Activated CD4-positive, alpha-beta memory T cell treated with anti-CD3 and anti-CD28 coated beads, Interleukin-2, amount 10 ng/mL, durations not matched to agents 7 days and 5 days (primary cell): ENCODE results near the gene NR2C2. TPM values are rescaled to one million over a fixed set of nuclear protein-coding genes. Genes with fewer than 3 reads are reported as not detected.
"Not testable (repeated sequence)": the region's sequence is repeated elsewhere in the genome, so short reads cannot be mapped to it uniquely, and the experiment has no call there.

Experiments used
- CTCF ChIA-PET: fragments of 350-600 bp; sonication (Branson Sonifier 250); formaldehyde crosslinking; loops from one replicate; lab custom pipeline; 2021; ENCODE audit warnings: antibody characterized with exemption, inconsistent platforms; lab: Charles Lee
- POLR2A ChIA-PET: fragments of 350-600 bp; sonication (Branson Sonifier 250); formaldehyde crosslinking; loops from one replicate; lab custom pipeline; 2021; ENCODE audit warnings: antibody characterized with exemption; lab: Charles Lee
- DNase-seq: peaks from one replicate; pipeline ENCODE4 v3.0.0-alpha.2; 2020
- H3K27ac Mint-ChIP-seq: one replicate; pipeline ENCODE4 v1.8.0; 2021; ENCODE audit warnings: mild to moderate bottlenecking, mixed read lengths
- H3K27me3 Mint-ChIP-seq: one replicate; pipeline ENCODE4 v1.8.0; 2021; ENCODE audit warnings: mixed read lengths
- H3K36me3 Mint-ChIP-seq: one replicate; pipeline ENCODE4 v1.8.0; 2021; ENCODE audit warnings: low read depth, mixed read lengths
- H3K4me1 Mint-ChIP-seq: one replicate; pipeline ENCODE4 v1.8.0; 2021; ENCODE audit warnings: mixed read lengths
- H3K4me3 Mint-ChIP-seq: one replicate; pipeline ENCODE4 v1.8.0; 2021; ENCODE audit warnings: mild to moderate bottlenecking, mixed read lengths
- H3K9me3 Mint-ChIP-seq: one replicate; pipeline ENCODE4 v1.8.0; 2021; ENCODE audit warnings: mixed read lengths
- total RNA-seq, 2 experiments: library from RNA; stranded (reverse); gene quantifications; one replicate each; pipeline ENCODE4 v1.2.3, GENCODE V29; 2021

Gene NR2C2
- total RNA-seq, 2 experiments from 2014 or later, result 63.9 to 65.8 TPM

DNA sequence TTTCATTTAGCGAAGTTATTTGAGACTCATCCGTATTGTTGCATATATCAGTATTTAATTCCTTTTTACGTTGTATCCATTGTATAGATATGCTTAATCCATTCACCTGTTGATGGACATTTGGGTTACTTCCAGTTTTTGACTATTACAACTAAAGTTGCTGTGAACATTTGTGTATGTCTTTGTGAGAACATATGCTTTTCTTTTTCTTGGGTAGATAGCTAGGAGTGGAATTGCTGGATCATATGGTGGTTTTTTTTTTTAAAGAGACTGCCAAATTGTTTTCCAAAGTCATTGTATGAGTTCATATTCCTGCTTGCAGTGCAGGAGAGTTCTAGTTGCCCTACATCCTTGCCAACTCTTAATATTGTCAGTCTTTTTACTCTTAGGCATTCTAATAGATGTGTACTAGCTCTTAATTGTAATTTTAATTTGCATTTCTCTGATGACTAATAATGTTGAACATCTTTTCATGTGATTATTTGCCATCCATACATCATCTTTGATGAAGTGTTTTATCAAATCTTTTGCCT is 37.3 kb downstream of the NR2C2 start:
- DNase-seq, result no peak
- H3K27me3 Mint-ChIP-seq, result no peaks in the 10 kb centered on the region
- no peak overlapping the region for H3K27ac Mint-ChIP-seq
- H3K4me3 Mint-ChIP-seq, result no peak overlapping the region
- peaks cover 3% of the 10 kb centered on the region for H3K9me3 Mint-ChIP-seq
- H3K4me1 Mint-ChIP-seq, result peaks cover 14% of the 10 kb centered on the region
- ChIA-PET POLR2A (no interaction called here), CTCF (interaction anchor here (1.0 to 1.3 kb wide), 2 partner anchors 51 to 60 kb away, joined by 3 read pairs; no protein-coding TSS in a partner anchor)
- peaks cover 12% of the 10 kb centered on the region for H3K36me3 Mint-ChIP-seq

DNA sequence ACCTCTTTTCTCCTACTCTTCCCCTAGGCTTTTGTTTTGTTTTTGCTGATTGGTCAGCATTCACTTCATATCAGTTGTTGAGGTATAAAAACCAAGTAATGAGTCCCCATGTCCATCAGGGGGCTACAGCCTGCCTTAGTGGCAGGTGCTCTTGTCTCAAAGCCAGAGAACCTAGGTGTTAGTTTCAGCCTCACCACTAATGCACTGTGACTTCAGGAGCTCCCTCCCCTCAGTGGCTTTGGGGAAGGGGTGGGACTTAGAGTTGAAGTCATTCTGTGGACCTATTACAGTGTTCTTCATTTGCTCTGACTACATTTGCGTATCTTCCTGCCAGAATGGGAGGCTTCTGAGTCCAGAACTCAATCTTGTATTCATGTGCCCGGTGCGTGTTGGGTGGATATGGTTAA is 41.6 kb downstream of the NR2C2 start:
- peak; percentile 28 for DNase-seq
- Mint-ChIP-seq H3K27ac (no peak overlapping the region), H3K36me3 (peaks cover 8% of the 10 kb centered on the region), H3K9me3 (peaks cover 3% of the 10 kb centered on the region), H3K4me1 (peaks cover 14% of the 10 kb centered on the region), H3K27me3 (no peaks in the 10 kb centered on the region), H3K4me3 (no peak overlapping the region)
- POLR2A ChIA-PET, result interaction anchor here (0.5 kb wide), 1 partner anchor 51 kb away, joined by 3 read pairs; no protein-coding TSS in a partner anchor
- CTCF ChIA-PET, result interaction anchor here (1.0 kb wide), 1 partner anchor 23 kb away, joined by 3 read pairs; no protein-coding TSS in a partner anchor

DNA sequence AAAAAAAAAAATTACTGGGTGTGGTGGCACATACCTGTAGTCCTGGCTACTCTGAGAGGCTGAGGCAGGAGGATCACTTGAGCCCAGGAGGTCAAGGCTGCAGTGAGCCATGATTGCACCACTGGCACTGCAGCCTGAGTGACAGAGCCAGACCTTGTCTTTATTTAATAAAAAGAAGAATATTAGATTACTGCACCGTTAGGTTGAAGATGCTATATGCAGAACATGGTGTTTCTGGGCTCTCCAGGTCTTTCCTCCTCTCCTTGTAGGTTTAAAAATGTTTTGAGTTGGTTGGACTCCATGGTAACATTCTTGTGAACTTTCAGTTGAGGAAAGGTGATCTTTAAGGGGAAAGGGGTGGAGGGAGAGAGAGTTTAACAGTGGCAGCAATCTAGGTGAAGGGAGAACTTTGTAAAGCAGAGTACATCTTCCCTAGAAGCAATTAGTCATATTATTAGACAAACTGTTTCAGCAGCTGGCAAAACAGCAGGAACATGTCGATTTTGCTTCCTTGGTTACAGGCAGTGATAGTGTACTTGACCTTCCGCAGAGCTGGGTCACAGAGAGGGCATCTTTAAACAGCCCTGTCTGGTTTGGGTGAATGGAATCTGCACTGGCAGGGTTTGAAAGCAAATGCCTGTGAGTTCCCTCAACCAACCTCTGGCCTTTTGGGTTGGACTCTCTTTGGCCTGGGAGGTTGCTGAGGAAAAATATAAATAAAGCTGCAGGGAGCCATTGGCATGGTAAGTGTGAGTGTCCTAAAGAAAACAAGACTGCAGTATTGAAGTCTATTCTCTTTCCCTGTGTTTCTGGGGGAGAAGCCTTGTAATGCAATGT is 42.8 kb downstream of the NR2C2 start:
- Mint-ChIP-seq H3K4me3 (no peak overlapping the region), H3K36me3 (no peaks in the 10 kb centered on the region), H3K9me3 (no peaks in the 10 kb centered on the region), H3K4me1 (peaks cover 14% of the 10 kb centered on the region), H3K27ac (no peak overlapping the region), H3K27me3 (no peaks in the 10 kb centered on the region)
- DNase-seq, result no peak
- CTCF ChIA-PET, result no interaction called here
- POLR2A ChIA-PET, result no interaction called here

DNA sequence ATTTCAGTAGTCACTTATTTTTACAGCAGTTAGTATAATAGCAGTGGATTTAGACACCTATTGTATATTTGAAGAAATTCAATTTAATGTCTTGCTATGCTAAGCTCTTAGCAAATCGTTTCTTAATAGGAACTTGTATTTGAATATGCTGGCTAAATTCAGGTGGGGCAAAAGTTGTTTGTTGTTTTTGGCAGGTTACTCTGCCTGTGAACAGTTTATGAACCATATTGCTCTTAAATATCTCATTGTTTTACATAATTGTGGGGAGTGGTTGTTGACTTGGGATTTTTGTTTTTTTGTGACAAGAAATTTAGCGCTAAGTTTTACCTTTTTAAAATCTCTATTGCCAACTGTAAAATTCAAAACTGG is 43.4 kb downstream of the NR2C2 start:
- CTCF ChIA-PET, result no interaction called here

DNA sequence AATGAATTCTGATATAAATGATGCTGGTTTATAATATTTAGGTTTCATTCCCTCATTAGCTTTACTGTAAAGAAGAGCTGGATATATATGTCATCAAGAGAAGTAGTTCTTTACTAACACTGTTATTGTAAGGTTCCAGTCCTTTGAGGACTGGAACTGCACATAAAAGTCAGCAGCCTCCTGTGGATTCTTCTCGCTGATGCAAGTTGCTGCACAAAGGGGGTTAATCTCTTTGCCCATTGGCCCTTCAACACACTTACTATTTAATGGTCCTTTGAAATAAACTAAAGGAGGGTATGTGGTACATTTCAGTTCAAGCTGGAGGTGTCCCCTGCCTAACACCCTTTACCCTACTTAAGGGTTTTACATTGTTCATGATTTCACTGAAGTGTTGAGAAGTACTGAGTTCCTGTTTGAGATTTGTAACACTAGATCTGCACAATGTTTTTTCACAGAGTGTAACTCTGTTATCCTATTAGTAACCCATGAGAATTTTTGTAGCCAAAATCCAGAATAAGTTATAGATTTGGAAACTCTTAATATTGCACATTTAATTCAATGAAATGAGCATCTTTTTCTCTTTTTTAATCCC is 43.9 kb downstream of the NR2C2 start:
- ChIA-PET CTCF (interaction anchor here (0.7 kb wide), 1 partner anchor 99 kb away, joined by 3 read pairs; no protein-coding TSS in a partner anchor), POLR2A (no interaction called here)
- H3K27ac Mint-ChIP-seq, result no peak overlapping the region
- H3K36me3 Mint-ChIP-seq, result peaks cover 2% of the 10 kb centered on the region
- H3K27me3 Mint-ChIP-seq, result no peaks in the 10 kb centered on the region
- DNase-seq, result no peak
- peaks cover 13% of the 10 kb centered on the region for H3K4me1 Mint-ChIP-seq
- no peak overlapping the region for H3K4me3 Mint-ChIP-seq
- no peaks in the 10 kb centered on the region for H3K9me3 Mint-ChIP-seq

More for the DNA sequence above, 43.4 kb downstream of the NR2C2 start:
- POLR2A ChIA-PET, result no interaction called here
- no peak overlapping the region for H3K27ac Mint-ChIP-seq
- H3K4me3 Mint-ChIP-seq, result no peak overlapping the region
- no peaks in the 10 kb centered on the region for H3K9me3 Mint-ChIP-seq
- H3K27me3 Mint-ChIP-seq, result no peaks in the 10 kb centered on the region
- H3K4me1 Mint-ChIP-seq, result peaks cover 14% of the 10 kb centered on the region
- peaks cover 1% of the 10 kb centered on the region for H3K36me3 Mint-ChIP-seq
- no peak for DNase-seq

DNA sequence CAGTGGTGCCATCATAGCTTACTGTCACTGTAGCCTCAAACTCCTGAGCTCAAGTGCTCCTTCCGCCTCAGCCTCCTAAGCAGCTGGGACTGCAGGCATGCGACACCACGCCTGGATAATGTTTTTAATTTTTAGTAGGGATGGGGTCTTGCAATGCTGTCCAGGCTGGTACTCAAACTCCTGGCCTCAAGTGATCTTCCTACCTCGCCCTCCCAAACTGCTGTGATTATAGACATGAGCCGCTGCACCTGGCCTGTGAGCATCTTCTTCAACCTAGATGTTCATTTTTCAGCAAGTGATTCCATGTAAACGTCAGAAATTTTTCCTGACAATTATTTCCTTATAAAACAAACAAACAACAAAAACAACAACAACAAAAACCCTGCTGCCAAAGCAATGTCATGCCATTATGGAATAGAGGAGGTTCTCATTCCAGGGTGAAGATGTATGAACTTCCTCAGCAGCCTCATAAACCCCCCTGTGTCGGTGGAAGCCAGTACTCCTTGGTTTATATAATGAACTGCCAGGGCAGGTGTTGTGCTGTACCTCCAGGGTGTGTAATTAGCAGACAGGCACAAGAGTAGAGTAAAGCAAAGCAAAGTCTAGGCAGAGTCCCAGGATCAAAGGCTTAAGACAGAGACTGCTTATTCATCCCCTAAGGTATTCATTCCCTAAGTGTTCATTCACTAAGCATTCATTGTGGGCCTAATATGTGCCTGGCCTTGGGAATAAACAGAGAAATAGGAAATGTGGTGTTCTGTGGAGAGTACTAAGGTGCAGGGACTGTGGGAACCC is 44.6 kb downstream of the NR2C2 start:
- Mint-ChIP-seq H3K36me3 (peaks cover 2% of the 10 kb centered on the region), H3K9me3 (no peaks in the 10 kb centered on the region), H3K4me1 (peaks cover 8% of the 10 kb centered on the region), H3K4me3 (no peak overlapping the region), H3K27me3 (no peaks in the 10 kb centered on the region), H3K27ac (no peak overlapping the region)
- no peak for DNase-seq
- ChIA-PET POLR2A (no interaction called here), CTCF (interaction anchor here (0.7 kb wide), 1 partner anchor 100 kb away, joined by 3 read pairs; no protein-coding TSS in a partner anchor)

DNA sequence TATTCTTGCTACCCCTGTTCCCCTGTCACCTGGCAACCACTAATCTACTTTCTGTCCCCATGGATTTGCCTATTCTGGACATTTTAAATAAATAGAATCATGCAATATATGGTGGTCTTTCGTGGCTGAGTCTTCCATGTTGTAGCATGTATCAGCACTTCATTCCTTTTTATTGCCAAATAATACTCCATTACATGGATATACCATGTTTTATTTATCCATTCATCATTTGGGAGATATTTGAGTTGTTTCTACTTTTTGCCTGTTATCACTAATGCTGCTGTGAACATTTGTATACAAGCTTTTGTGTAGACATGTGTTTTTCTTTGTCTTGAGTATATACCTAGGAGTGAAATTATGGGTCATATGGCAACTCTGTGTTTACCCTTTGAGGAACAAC is 50.6 kb downstream of the NR2C2 start:
- peaks cover 4% of the 10 kb centered on the region for H3K4me1 Mint-ChIP-seq
- no peak for DNase-seq
- POLR2A ChIA-PET, result no interaction called here
- peaks cover 28% of the 10 kb centered on the region for H3K36me3 Mint-ChIP-seq
- H3K9me3 Mint-ChIP-seq, result no peaks in the 10 kb centered on the region
- H3K4me3 Mint-ChIP-seq, result no peak overlapping the region
- CTCF ChIA-PET, result interaction anchor here (1.0 kb wide), 1 partner anchor 53 kb away, joined by 4 read pairs; no protein-coding TSS in a partner anchor
- H3K27ac Mint-ChIP-seq, result no peak overlapping the region
- no peaks in the 10 kb centered on the region for H3K27me3 Mint-ChIP-seq

DNA sequence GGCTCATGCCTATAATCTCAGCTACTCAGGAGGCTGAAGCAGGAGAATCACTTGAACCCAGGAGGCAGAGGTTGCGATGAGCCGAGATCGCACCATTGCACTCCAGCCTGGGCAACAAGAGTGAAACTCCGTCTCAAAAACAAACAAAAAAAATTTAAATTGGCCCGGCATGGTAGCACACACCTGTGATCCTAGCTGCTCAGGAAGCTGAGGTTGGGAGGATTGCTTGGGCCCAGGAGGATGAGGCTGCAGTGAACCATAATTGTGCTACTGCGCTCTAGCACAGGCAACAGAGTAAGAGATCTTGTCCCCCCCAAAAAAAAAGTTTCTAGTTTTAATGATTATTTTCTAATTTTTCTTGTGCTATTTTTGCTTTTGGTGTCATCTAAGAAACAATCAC is 51.8 kb downstream of the NR2C2 start:
- H3K27ac Mint-ChIP-seq, POLR2A ChIA-PET, CTCF ChIA-PET, H3K27me3 Mint-ChIP-seq, H3K4me3 Mint-ChIP-seq, DNase-seq, H3K4me1 Mint-ChIP-seq, H3K9me3 Mint-ChIP-seq: not testable (repeated sequence)
- peaks cover 36% of the 10 kb centered on the region for H3K36me3 Mint-ChIP-seq

DNA sequence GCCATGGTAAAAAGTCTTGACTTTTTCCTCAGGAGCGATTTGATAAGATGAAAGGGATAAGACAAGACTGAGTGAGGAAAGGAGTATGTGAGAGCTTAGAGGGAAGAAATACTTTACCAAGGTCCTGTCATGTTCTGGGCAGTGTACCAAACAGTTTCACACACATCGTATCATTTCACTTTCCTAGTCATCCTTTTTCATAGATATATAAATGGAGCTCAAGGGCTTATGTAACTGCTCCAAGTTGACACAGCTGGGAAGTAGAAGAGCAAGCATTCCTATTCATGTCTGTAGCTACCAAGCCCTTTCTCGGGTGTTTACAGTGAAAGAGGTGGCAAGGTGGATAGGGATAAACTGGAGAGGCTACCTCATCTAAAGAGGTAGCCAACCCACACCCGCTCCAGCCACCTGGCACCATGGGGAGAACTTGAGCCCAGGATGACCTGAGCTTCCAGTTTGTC is 60.3 kb downstream of the NR2C2 start:
- CTCF ChIA-PET, result interaction anchor here (0.6 to 0.7 kb wide), 3 partner anchors 13 to 745 kb away, joined by 3 read pairs; no protein-coding TSS in a partner anchor
- no peaks in the 10 kb centered on the region for H3K27me3 Mint-ChIP-seq
- POLR2A ChIA-PET, result no interaction called here
- DNase-seq, result no peak
- H3K36me3 Mint-ChIP-seq, result peaks cover 46% of the 10 kb centered on the region
- H3K27ac Mint-ChIP-seq, result no peak overlapping the region
- no peaks in the 10 kb centered on the region for H3K9me3 Mint-ChIP-seq
- H3K4me3 Mint-ChIP-seq, result no peak overlapping the region
- peaks cover 3% of the 10 kb centered on the region for H3K4me1 Mint-ChIP-seq

DNA sequence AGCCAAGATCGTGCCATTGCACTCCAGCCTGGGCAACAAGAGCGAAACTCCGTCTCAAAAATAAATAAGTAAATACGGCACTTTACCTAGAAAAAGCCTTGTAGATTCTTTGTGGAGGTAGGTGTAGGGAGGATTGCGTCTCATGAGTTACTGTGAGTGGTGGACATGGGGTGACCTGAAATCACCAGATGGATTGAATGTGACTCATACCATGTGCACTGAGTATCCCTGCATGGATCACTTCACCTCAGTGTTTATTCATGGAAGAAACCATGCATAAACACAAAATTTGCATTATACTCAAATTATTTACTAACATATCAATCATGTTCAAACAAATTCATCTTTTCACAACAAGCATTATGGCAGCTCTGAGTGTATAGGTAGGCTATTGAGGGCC is 61.8 kb downstream of the NR2C2 start:
- Mint-ChIP-seq H3K27me3 (no peaks in the 10 kb centered on the region), H3K27ac (no peak overlapping the region), H3K4me1 (no peaks in the 10 kb centered on the region), H3K36me3 (peaks cover 48% of the 10 kb centered on the region), H3K9me3 (no peaks in the 10 kb centered on the region), H3K4me3 (no peak overlapping the region)
- POLR2A ChIA-PET, result no interaction called here
- DNase-seq, result no peak
- CTCF ChIA-PET, result no interaction called here

DNA sequence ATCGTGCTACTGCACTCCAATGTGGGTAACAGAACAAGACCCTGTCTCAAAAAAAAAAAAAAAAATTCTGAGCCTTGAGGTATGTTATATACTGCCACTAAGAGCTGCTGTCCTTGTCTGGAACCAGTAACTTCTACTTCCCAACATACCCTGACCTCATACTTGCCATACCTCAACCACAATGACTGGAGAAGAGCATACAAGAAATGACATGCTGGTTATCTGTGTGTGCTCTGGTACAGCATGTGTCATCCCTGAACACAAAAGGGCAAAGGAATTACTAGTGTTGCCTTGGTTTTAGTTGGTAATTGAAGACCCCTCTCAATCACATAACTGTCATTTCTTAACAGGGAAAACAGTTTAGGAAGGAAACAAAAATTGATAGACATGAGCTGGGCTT is 63.3 kb downstream of the NR2C2 start:
- no peak for DNase-seq
- H3K27ac Mint-ChIP-seq, result no peak overlapping the region
- H3K4me3 Mint-ChIP-seq, result no peak overlapping the region
- ChIA-PET CTCF (no interaction called here), POLR2A (no interaction called here)
- no peaks in the 10 kb centered on the region for H3K27me3 Mint-ChIP-seq
- H3K36me3 Mint-ChIP-seq, result peaks cover 51% of the 10 kb centered on the region
- no peaks in the 10 kb centered on the region for H3K9me3 Mint-ChIP-seq
- no peaks in the 10 kb centered on the region for H3K4me1 Mint-ChIP-seq

DNA sequence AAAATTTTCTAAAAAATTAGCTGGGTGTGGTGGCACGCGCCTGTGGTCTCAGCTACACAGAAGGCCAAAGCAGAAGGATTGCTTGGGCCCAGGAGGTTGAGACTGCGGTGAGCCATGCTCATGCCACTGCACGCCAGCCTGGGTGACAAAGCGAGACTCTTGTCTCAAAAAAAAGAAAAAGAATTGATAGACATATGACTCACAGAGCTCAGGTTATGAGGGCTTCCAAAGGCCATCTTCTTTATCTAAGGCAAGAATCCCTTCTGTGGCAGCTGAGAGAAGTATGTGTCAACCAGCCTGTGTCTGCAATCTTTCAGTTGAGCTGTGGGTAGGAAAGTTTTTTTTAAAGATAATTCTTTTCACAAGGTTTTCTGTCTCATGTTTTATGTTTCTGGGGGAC is 63.8 kb downstream of the NR2C2 start:
- H3K4me3 Mint-ChIP-seq, result no peak overlapping the region
- ChIA-PET POLR2A (no interaction called here), CTCF (no interaction called here)
- H3K27me3 Mint-ChIP-seq, result no peaks in the 10 kb centered on the region
- no peaks in the 10 kb centered on the region for H3K4me1 Mint-ChIP-seq
- no peak for DNase-seq
- peaks cover 54% of the 10 kb centered on the region for H3K36me3 Mint-ChIP-seq
- H3K9me3 Mint-ChIP-seq, result no peaks in the 10 kb centered on the region
- no peak overlapping the region for H3K27ac Mint-ChIP-seq
